NCI-H146 (cell line): Measurements from ENCODE around the gene HES4.
A peak's percentile ranks its signal among the peaks of the same experiment; 100 is the strongest.
"Not testable (repeated sequence)": the region's sequence is repeated elsewhere in the genome, so short reads cannot be mapped to it uniquely, and the experiment has no call there.

Experiments used
- DNase-seq: peaks from one replicate; lab custom pipeline; 2025; lab: John Stamatoyannopoulos, UW

The HES4 gene

GRCh38 chr1:1033731-1034438 is 34.0 kb upstream of the HES4 start:
- DNase-seq, result peak; percentile 32

- peak; percentile 90 for DNase-seq
Measured at GRCh38 chr1:1033009-1033587, 33.2 kb upstream of the HES4 start.

- DNase-seq, result peak; percentile 55
Measured at GRCh38 chr1:1032424-1032823, 32.5 kb upstream of the HES4 start.

GRCh38 chr1:1031659-1032235 is 31.9 kb upstream of the HES4 start:
- DNase-seq, result no peak

- DNase-seq, result not testable (repeated sequence)
Measured at GRCh38 chr1:1030867-1031658, 31.2 kb upstream of the HES4 start.

- no peak for DNase-seq
Measured at GRCh38 chr1:1027791-1028190, 27.9 kb upstream of the HES4 start.

- DNase-seq, result no peak
Measured at GRCh38 chr1:1026599-1027413, 26.9 kb upstream of the HES4 start.

- no peak for DNase-seq
Measured at GRCh38 chr1:1025730-1026129, 25.8 kb upstream of the HES4 start.

- DNase-seq, result no peak
Measured at GRCh38 chr1:1024771-1025699, 25.1 kb upstream of the HES4 start.

- no peak for DNase-seq
Measured at GRCh38 chr1:1024149-1024770, 24.4 kb upstream of the HES4 start.

GRCh38 chr1:1023700-1024099 is 23.8 kb upstream of the HES4 start:
- DNase-seq, result no peak

- DNase-seq, result no peak
Measured at GRCh38 chr1:1022302-1023009, 22.6 kb upstream of the HES4 start.

- no peak for DNase-seq
Measured at GRCh38 chr1:1021920-1022259, 22.0 kb upstream of the HES4 start.

GRCh38 chr1:1021010-1021919 is 21.4 kb upstream of the HES4 start:
- DNase-seq, result peak; percentile 40

- DNase-seq, result no peak
Measured at GRCh38 chr1:1020415-1021009, 20.6 kb upstream of the HES4 start.

GRCh38 chr1:1020000-1020404 is 20.1 kb upstream of the HES4 start, which contains the start of gene AGRN:
Gene AGRN (plus strand): TSS chr1:1020120. CDS start chr1:1020173, 53 bp downstream.
- DNase-seq, result no peak

GRCh38 chr1:1019122-1019999 is 19.5 kb upstream of the HES4 start:
- peak; percentile 63 for DNase-seq
